Endothelial cell of hepatic sinusoid (primary cell): ENCODE data around the gene SLC12A5.
"Not testable (repeated sequence)": the region's sequence is repeated elsewhere in the genome, so short reads cannot be mapped to it uniquely, and the experiment has no call there.

Experiments
- in situ Hi-C: cut with HindIII; loops from 2 replicates; pipeline ENCODE4 v1.10.0; 2017; ENCODE audit warnings: low sequenced_read_pairs

The SLC12A5 gene

GRCh38 chr20:46028772-46029371, at the start of gene SLC12A5:
Gene SLC12A5, plus strand, starts transcription at chr20:46029215. Its CDS starts 130 bp downstream, at chr20:46029345.
- in situ Hi-C loops = loop anchor here (5.0 kb wide), 1 partner anchor 33 kb away; no protein-coding TSS in a partner anchor

- in situ Hi-C loops = no loop called here
Observed at GRCh38 chr20:45981261-45981660, 47.8 kb upstream of the SLC12A5 start.

- in situ Hi-C loops = no loop called here
Observed at GRCh38 chr20:45983279-45983743, 45.7 kb upstream of the SLC12A5 start.

- in situ Hi-C loops = no loop called here
Observed at GRCh38 chr20:45985573-45985972, 43.4 kb upstream of the SLC12A5 start.

- in situ Hi-C loops = no loop called here
Observed at GRCh38 chr20:45987108-45987780, 41.8 kb upstream of the SLC12A5 start.

GRCh38 chr20:45988830-45989229, 40.2 kb upstream of the SLC12A5 start:
- in situ Hi-C loops = not testable (repeated sequence)

- in situ Hi-C loops = no loop called here
Observed at GRCh38 chr20:45991616-45992015, 37.4 kb upstream of the SLC12A5 start.

- in situ Hi-C loops = no loop called here
Observed at GRCh38 chr20:45993197-45993951, 35.6 kb upstream of the SLC12A5 start.

- in situ Hi-C loops = no loop called here
Observed at GRCh38 chr20:45994761-45995493, 34.1 kb upstream of the SLC12A5 start.

GRCh38 chr20:45995495-45996097, 33.4 kb upstream of the SLC12A5 start:
- in situ Hi-C loops = not testable (repeated sequence)

- in situ Hi-C loops = no loop called here
Observed at GRCh38 chr20:45997187-45997586, 31.8 kb upstream of the SLC12A5 start.

- in situ Hi-C loops = no loop called here
Observed at GRCh38 chr20:45998337-45998736, 30.7 kb upstream of the SLC12A5 start.

- in situ Hi-C loops = no loop called here
Observed at GRCh38 chr20:45998761-45999160, 30.3 kb upstream of the SLC12A5 start.

GRCh38 chr20:45999557-46000261, 29.3 kb upstream of the SLC12A5 start:
- in situ Hi-C loops = no loop called here

GRCh38 chr20:46000262-46000996, 28.6 kb upstream of the SLC12A5 start:
- in situ Hi-C loops = no loop called here

GRCh38 chr20:46001498-46001897, 27.5 kb upstream of the SLC12A5 start:
- in situ Hi-C loops = no loop called here

GRCh38 chr20:46002008-46002407, 27.0 kb upstream of the SLC12A5 start:
- in situ Hi-C loops = no loop called here

GRCh38 chr20:46004187-46004586, 24.8 kb upstream of the SLC12A5 start:
- in situ Hi-C loops = no loop called here

- in situ Hi-C loops = no loop called here
Observed at GRCh38 chr20:46004889-46005473, 24.0 kb upstream of the SLC12A5 start.
